NCI-H146 treated with DMSO at 0.1 percent for 48 hours (cell line): Measurements from ENCODE around the gene ARHGEF38.

Experiments used
- DNase-seq: peaks from one replicate; lab custom pipeline; 2025; ENCODE audit not compliant: unreplicated experiment; lab: John Stamatoyannopoulos, UW

The ARHGEF38 gene

DNA sequence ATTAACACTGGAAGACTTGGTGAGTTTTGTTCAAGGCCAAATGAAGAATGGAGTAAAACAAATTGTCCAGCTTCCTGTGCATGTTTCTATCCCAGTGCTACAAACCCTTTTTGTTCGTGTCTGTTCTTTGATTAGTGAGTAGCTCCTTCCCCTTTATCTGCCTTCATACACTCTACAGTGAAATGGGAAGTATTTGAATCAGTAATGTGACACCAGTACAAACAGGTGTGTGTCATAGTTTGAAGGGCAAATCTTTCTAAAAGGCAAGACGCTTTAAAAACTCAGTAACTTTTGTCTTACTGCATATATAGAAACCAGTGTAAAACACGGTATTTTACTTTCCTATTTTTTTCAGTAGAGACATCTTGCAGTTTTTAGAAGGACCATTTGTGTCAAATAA lies 5.9 kb downstream of the ARHGEF38 start:
- DNase-seq: no peak

DNA sequence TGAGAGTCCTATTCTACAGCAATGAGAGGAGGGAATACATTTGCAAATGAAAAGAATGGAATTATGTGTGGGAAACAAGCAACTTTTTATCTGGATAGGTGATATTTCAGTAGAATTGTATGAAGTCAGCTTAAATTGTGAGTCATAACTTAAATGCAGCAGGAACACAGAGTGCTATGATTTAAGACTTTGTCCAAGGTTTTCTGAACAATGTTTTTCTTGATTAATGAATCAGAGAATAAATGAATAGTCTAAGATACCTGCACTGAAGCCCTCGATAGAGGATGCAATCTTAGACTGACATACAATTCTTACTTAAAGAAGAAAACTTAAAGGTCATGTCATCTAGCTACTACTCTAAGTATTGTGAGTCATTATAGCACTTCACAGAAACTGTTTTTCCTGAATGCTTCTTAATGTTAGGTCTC lies 8.0 kb downstream of the ARHGEF38 start:
- no peak for DNase-seq

DNA sequence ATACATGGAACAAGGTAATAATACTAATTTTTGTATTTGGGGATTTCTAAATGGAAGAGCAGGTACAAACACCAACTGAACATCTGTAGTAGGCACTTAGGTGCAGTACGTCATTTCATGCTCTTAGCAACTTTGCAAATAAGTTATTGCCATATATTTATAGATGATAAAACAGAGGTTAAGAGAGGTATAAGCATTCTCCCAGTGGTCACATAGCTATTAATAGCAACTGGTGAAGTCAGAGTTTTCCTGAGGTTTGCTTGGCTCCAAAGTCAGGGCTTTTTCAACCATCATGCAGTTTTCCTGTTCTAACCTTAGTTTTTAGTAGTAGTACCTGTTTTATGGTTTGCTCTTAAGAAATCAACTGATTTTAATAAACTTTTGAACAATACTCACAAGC lies 10.9 kb downstream of the ARHGEF38 start:
- DNase-seq: no peak

- no peak for DNase-seq
Observed at GRCh38 chr4:105568584-105568983, 16.2 kb downstream of the ARHGEF38 start.

DNA sequence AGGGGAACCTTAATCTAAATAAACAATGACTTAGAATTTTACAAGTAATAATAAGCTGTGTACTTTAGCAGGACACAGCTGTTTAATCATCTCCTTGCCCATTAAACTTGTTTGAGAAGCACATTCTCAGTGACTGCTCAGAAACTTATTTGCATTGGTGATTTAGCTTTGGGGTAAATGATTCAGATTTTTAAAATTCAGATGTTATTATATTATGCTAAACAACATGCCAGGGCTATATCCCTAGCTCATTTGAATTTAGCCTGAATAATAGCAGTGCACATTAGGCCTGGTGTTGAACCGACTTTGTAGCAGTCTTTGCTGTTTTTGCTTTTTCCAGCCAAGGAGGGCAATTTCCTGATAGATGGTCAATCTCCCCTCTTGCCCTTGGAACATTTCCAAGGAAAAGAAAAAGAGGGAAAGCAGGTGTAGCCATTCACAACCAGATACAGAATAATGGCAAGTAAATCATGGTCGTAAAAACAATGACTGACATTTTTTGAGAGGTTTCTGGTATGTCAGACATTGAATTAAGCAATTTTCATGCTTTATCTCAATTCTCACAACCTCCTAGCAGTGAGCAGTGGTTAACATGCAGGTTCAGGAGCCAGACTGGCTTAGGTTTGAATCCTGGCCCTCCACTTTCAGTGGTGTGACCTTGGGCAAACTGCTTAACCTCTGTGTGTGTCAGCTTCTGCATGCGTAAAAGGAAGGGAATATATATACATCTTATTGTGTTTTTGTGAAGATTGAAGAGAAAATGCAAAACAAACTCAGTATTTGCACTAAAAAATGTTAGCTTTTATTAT lies 16.8 kb downstream of the ARHGEF38 start:
- no peak for DNase-seq

GRCh38 chr4:105569866-105570236 lies 17.4 kb downstream of the ARHGEF38 start:
- no peak for DNase-seq

DNA sequence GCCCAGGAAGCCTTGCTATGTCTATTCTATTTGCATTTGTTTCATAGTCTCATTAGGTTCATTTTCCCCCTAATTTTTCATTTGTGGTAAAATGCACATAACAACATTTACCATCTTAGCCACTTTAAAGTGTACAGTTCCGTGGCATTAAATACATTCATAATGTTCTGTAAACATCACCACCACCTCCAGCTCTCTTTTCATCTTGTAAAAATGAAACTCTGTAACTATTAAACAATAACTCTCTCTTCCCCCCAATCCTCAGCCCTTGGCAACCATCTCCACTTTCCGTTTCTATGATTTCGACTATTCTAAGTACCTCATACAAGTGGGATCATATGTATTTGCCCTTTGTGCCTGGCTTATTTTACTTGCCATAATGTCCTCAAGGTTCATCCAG lies 19.9 kb downstream of the ARHGEF38 start:
- DNase-seq: no peak

DNA sequence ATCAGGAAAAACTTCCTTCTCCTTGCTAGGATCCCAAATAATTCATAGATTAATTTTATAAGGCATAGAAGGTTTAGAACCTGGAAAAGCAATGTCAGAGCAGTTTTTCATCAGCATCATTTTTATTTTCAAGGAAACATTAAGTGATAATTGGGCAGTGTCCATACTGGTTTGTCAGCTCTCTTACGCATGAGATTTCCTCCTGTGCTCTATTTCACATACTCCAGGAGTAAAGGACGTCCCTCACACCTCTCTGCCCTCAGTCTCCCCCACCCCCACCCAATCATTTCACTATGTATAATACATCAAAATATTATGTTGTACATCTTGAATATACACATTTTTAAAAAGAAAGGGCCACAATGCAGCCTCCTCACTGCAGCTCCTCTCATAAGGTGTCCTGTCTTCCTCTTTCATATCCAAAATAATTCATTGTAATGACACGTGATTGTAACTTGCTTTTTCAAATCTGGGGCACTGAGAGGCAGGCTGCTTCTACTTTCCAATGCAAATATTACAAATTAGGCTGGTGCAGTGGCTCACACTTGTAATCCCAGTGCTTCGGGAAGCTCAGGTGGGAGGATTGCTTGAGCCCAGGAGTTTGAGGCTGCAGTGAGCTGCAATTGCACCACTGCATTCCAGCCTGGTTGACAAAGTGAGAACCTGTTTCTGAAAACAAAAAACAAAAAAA lies 34.4 kb downstream of the ARHGEF38 start:
- no peak for DNase-seq

GRCh38 chr4:105587841-105588240 lies 35.4 kb downstream of the ARHGEF38 start:
- no peak for DNase-seq

- DNase-seq: no peak
Observed at GRCh38 chr4:105588252-105588651, 35.8 kb downstream of the ARHGEF38 start.

DNA sequence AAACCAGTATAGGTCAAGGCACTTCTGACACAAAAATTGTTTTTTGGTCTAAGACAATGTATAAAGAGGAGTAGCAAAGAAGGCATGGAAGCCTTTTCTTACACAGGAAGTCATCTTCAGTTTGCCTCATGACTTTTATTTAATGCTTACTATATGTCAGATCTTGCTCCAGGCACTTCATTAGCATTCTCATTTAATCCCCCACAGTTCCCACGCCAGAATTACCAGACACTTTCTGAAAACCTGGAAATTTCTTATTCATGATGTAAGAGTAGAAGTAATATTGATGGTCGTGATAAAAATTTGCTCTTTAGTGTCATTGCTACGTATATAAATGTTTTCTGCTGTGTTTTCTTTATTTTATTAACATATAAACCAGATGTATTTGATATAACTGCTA lies 39.2 kb downstream of the ARHGEF38 start:
- DNase-seq: no peak

DNA sequence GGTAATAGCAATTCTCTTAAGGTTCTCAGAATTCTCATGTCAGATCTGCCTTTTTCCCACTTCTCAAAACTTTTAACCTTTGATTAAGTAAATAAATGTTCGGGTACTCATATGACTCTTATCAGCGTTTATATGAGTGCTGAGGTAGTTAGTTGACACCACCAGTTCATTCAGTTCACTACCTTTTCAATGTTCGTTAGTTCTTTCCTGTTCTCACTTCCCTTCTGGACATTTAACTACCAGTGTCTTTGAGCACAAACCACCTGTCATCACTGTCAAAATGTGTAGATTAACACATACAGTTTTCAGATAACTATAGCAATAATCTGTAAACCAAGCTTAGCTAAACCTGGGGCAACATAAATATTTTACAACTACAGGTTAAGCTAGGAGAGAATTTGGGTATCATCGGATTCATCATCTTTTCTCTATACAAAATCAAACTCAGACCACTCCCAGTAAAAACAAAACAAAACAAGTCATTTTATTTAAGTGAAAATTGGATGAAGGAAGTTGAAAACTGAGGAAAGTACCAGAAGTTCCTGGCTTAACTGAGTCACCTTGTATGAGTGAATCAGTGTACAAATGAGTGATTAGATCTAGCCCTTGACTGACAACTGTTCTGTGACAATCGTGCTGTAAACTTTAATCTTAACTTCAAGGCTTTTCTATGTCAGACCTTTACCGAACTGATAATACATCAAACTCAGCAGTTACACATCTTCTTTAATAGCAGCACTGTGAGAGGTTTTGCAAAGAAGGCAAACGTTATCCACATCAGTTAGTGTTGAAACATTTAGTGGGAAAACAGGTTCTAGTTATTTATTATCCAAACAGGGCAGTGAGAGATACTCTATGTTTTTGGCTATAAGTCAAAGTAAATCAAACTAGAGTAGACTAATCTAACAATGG lies 41.9 kb downstream of the ARHGEF38 start:
- no peak for DNase-seq

- no peak for DNase-seq
Observed at GRCh38 chr4:105596684-105597083, 44.3 kb downstream of the ARHGEF38 start.

- no peak for DNase-seq
Observed at GRCh38 chr4:105598052-105598451, 45.6 kb downstream of the ARHGEF38 start.

DNA sequence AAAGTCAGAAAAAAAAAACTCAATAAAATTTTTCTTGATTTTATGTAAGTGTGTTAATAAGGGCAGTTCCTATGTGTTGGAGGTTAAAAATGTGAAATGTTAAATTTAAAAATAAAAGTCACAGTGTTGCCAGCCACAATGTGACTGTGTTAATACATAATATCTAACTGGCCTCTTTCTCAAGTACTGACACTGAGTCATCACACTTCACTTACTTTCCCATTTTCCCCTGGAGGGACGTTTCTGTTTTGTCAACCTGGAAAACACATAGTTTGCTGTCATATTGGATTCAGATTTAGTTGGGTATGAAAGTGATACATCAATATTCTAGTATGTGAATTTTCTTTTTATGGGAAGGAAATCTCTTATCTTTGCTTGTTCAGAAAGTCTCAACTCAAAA lies 46.4 kb downstream of the ARHGEF38 start:
- no peak for DNase-seq

DNA sequence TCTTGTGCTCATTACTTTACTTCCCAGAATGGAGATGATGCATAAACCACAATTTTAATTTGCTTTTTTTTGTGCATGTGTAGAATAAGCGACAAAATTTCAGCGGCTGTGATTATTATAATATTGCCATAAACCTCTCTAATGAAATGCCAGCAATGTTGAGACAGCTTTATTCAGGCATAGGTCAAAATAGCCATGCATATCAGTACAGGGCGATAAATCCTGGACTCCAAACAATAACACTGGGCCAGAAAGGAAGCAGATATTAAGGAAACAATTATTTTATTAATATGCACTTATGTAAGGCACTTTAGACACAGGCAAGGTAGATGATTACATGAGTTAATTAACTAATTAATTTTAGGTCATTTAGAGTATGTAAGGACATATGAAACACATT lies 47.1 kb downstream of the ARHGEF38 start:
- no peak for DNase-seq

DNA sequence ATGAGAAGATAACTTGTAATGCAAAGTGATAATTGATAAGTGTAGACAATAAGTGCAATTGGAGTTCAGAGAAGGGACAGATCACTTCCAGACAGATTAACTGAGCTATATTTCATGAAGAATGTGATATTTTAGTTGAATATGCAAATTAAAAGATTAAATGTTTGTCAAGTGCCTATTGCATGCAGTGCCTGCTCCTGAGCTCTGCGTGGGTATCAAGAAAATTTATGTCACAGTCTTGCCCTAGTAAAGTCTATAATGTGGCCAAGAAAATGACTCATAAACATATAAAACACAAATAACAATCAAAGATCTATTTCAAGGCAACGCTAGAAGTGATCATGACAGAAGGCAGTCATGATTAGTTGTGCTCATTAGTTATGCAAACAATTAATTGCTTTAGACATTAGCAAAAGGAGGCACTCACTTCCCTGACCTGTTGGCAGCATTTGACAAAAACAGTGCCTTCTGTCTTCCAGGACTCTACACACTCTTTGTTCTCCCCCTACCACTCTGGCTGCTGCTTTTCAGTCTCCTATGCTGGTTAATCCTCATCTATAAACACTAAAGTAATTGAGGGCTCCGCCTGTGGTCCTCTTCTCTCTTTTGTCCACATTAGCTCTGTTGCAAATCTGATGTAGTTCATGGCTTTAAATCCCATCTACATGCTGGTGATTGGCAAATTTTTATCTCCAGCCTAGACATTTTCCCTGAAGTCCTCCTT lies 47.7 kb downstream of the ARHGEF38 start:
- no peak for DNase-seq

DNA sequence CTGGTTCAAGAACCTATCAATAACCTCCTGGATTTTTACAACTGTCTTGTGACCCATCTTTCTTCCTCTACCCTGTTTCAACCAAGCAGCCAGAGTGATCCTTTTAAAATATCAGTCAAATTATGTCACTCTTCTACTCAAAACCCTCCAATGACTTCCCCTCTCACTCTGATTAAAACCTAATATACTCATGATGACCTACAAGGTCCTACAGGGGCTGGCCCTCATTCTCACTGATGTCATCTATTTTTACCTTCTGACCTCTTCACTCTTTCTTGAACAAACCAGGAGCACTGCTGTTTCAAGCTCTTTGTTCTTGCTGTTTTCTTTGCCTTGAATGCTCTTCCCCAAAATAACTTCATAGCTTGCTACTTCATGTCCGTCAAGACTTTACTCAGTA lies 48.5 kb downstream of the ARHGEF38 start:
- DNase-seq: no peak

DNA sequence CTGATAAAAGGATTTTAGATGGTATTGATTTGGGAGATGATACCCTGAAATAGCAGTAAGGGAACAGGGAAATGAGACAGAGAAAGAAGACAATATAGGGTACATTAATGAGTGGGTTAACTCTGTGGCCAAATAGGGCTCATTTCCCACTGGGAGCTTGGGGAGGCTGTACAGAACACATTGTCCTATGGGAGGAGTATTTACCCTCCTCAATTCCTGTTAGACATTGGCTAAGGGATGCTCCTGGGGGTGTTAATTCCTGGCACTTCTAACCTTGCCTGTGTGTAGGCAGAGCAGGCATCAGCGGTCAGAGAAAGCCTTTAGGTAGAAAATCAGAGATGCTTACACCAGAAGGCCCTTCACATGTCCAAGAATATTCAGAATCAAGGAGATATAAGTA lies 49.0 kb downstream of the ARHGEF38 start:
- no peak for DNase-seq

DNA sequence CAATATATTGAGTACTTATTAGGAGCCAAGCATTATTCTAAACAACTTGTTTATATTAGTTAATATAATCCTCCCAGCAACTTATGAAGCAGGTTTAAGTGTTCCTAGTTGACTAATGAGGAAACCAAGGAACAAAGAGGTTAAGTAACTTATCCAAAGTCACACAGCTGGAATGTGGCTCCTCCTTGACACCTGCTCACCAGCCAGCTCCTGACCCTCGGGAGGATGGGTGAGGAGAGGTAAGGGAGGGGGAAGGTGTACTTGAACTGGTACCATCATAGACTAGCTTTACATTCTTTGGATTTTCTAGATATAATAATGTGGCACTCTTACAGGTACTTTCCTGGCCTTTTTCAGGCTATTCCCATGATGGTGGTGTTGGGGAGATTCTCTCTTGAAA lies 50.7 kb downstream of the ARHGEF38 start:
- no peak for DNase-seq

GRCh38 chr4:105605493-105605892 lies 53.1 kb downstream of the ARHGEF38 start:
- peak; percentile 33 for DNase-seq
